HCT116 (cell line): ENCODE results near the gene MGST2. TPM values are rescaled to one million over a fixed set of nuclear protein-coding genes. Genes with fewer than 3 reads are reported as not detected.

Experiments used
- ATAC-seq: fragments of 200-7000 bp; cut with Tn5 transposase; 2 replicates; pipeline ENCODE4 v1.9.1; 2020; ENCODE audit warnings: mild to moderate bottlenecking, moderate library complexity
- BruUV-seq: library from RNA; stranded (reverse); fragments of 400-500 nt; replicated peaks from 2 replicates; lab custom pipeline; 2021; lab: Mats Ljungman, UMichigan
- CTCF ChIA-PET: fragments of 300-600 bp; sonication (Branson Sonifier 250); formaldehyde crosslinking; loops from one replicate; lab custom pipeline; 2021; ENCODE audit warnings: antibody characterized with exemption; lab: Charles Lee
- POLR2A ChIA-PET: fragments of 300-600, 350-600 bp; sonication (Branson Sonifier 250); formaldehyde crosslinking; loops from one replicate; lab custom pipeline; 2021; ENCODE audit warnings: antibody characterized with exemption; lab: Charles Lee
- RAD21 ChIA-PET, 2 experiments: fragments of 300-600 bp; sonication (Branson Sonifier 250); formaldehyde crosslinking; loops; one replicate each; lab custom pipeline; 2023; ENCODE audit warnings: low total read pairs in 2 of 2; ENCODE audit not compliant: uncharacterized antibody in 2 of 2, unreplicated experiment in 2 of 2, low non-redundant PET in 1 of 2; lab: Charles Lee
- DNase-seq: peaks from one replicate; pipeline ENCODE4 v3.0.0-alpha.2; 2010; ENCODE audit warnings: low read depth, low spot score
- H2AFZ ChIP-seq: fragments of 200-600 bp; shearing (Covaris generic), sonication (generic); 2 replicates; pipeline ENCODE4 v1.6.1; 2017; ENCODE audit warnings: low read depth, mixed run types, mixed read lengths, antibody characterized with exemption, low read length; ENCODE audit not compliant: poor library complexity, severe bottlenecking
- H3K27ac ChIP-seq: 2 replicates; pipeline ENCODE4 v1.5.1; 2012; ENCODE audit warnings: low read depth, low read length
- H3K27me3 ChIP-seq: fragments of 200-600 bp; sonication (generic); 2 replicates; pipeline ENCODE4 v1.6.1; 2016; ENCODE audit warnings: mixed run types, low read length, mixed read lengths; ENCODE audit not compliant: insufficient read depth
- H3K36me3 ChIP-seq, 2 experiments: fragments of 200-500 bp in 1 of 2; fragments of 200-600 bp in 1 of 2; sonication (Bioruptor generic) in 1 of 2; sonication (generic) in 1 of 2; 2 replicates each; pipeline versions ENCODE4 v1.5.1 to v1.6.1; 2014 to 2016; ENCODE audit warnings: low read length in 2 of 2, inconsistent platforms in 1 of 2, mixed read lengths in 1 of 2, mixed run types in 1 of 2; ENCODE audit not compliant: insufficient read depth in 2 of 2, control insufficient read depth in 1 of 2
- H3K4me1 ChIP-seq, 2 experiments: fragments of 200-600 bp in 1 of 2; sonication (generic) in 1 of 2; 2 replicates each; pipeline versions ENCODE4 v1.5.1 to v1.6.1; 2012 to 2017; ENCODE audit warnings: low read length in 2 of 2, inconsistent platforms in 1 of 2, mild to moderate bottlenecking in 1 of 2, mixed read lengths in 1 of 2, mixed run types in 1 of 2, moderate library complexity in 1 of 2; ENCODE audit not compliant: insufficient read depth in 2 of 2, control insufficient read depth in 1 of 2
- H3K4me2 ChIP-seq: fragments of 200-600 bp; sonication (generic); 2 replicates; pipeline ENCODE4 v1.6.1; 2017; ENCODE audit warnings: mixed run types, low read length, mixed read lengths
- H3K4me3 ChIP-seq, 2 experiments: fragments of 200-600 bp in 1 of 2; sonication (generic) in 1 of 2; replicated peaks in 1 of 2; 2 replicates each; pipeline ENCODE4 v1.5.1; 2011 to 2016; ENCODE audit warnings: low read length in 2 of 2, control low read depth in 1 of 2, low read depth in 1 of 2, mild to moderate bottlenecking in 1 of 2, mixed read lengths in 1 of 2, mixed run types in 1 of 2
- H3K79me2 ChIP-seq: fragments of 200-600 bp; sonication (generic); 2 replicates; pipeline ENCODE4 v1.6.1; 2017; ENCODE audit warnings: mild to moderate bottlenecking, mixed run types, low read length, moderate library complexity, mixed read lengths; ENCODE audit not compliant: insufficient read depth
- H3K9ac ChIP-seq: fragments of 200-600 bp; sonication (generic); 2 replicates; pipeline ENCODE4 v1.6.1; 2016; ENCODE audit warnings: low read length, mixed read lengths
- H3K9me2 ChIP-seq: fragments of 200-600 bp; sonication (generic), shearing (Covaris generic); 2 replicates; pipeline ENCODE4 v1.6.1; 2017; ENCODE audit warnings: mixed run types, mild to moderate bottlenecking, moderate library complexity; ENCODE audit not compliant: insufficient read depth
- H3K9me3 ChIP-seq, 2 experiments: fragments of 200-500 bp in 1 of 2; fragments of 200-600 bp in 1 of 2; sonication (Bioruptor generic) in 1 of 2; sonication (generic) in 1 of 2; 2 replicates each; pipeline ENCODE4 v1.6.1; 2014 to 2017; ENCODE audit warnings: low read length in 2 of 2, mixed read lengths in 2 of 2, inconsistent platforms in 1 of 2, low read depth in 1 of 2, mild to moderate bottlenecking in 1 of 2, mixed run types in 1 of 2, moderate library complexity in 1 of 2; ENCODE audit not compliant: control insufficient read depth in 1 of 2, insufficient read depth in 1 of 2
- H4K20me1 ChIP-seq: fragments of 200-600 bp; sonication (generic), shearing (Covaris generic); 2 replicates; pipeline ENCODE4 v1.6.1; 2017; ENCODE audit warnings: mixed run types, mild to moderate bottlenecking, moderate library complexity; ENCODE audit not compliant: insufficient read depth
- CBX3 ChIP-seq: IDR thresholded peaks from 2 replicates; pipeline ENCODE4 v1.6.1; 2012; ENCODE audit warnings: low read depth
- EGR1 ChIP-seq: IDR thresholded peaks from 2 replicates; pipeline ENCODE4 v1.6.1; 2012; ENCODE audit warnings: low read depth
- ELF1 ChIP-seq: IDR thresholded peaks from 2 replicates; pipeline ENCODE4 v1.6.1; 2012; ENCODE audit warnings: low read depth, borderline replicate concordance
- EZH2 ChIP-seq: fragments of 200-600 bp; sonication (generic); IDR thresholded peaks from 2 replicates; pipeline ENCODE4 v1.6.1; 2017; ENCODE audit warnings: antibody characterized with exemption, mixed run types
- EZH2phosphoT487 ChIP-seq: fragments of 200-600 bp; IDR thresholded peaks from 2 replicates; pipeline ENCODE4 v1.6.1; 2018; ENCODE audit warnings: antibody characterized with exemption, borderline replicate concordance
- FOSL1 ChIP-seq: IDR thresholded peaks from 2 replicates; pipeline ENCODE4 v1.6.1; 2012; ENCODE audit warnings: low read depth
- JUND ChIP-seq: IDR thresholded peaks from 2 replicates; pipeline ENCODE4 v1.6.1; 2012
- SIN3A ChIP-seq: IDR thresholded peaks from 2 replicates; pipeline ENCODE4 v1.6.1; 2012; ENCODE audit warnings: low read depth
- SP1 ChIP-seq: IDR thresholded peaks from 2 replicates; pipeline ENCODE4 v1.6.1; 2012; ENCODE audit warnings: low read depth
- SRF ChIP-seq: IDR thresholded peaks from 2 replicates; pipeline ENCODE4 v1.6.1; 2012; ENCODE audit warnings: low read depth
- YY1 ChIP-seq: IDR thresholded peaks from 2 replicates; pipeline ENCODE4 v1.6.1; 2011; ENCODE audit warnings: low read length, low read depth, moderate library complexity, mild to moderate bottlenecking; ENCODE audit not compliant: insufficient replicate concordance; ENCODE audit errors: extremely low read depth
- ZFX ChIP-seq: fragments of 450-650 bp; IDR thresholded peaks from 2 replicates; pipeline ENCODE4 v1.6.1; 2017
- intact Hi-C: fragments of 100-400 bp; cut with micrococcal nuclease; formaldehyde crosslinking; loops from 2 replicates; pipeline ENCODE4 v1.10.0; 2022
- total RNA-seq: library from RNA; stranded (reverse); gene quantifications from one replicate; pipeline ENCODE4 v1.2.1, GENCODE V29; 2021; ENCODE audit not compliant: unreplicated experiment
- TF ChIP-seq, protein P1 (sequence below), 3 experiments: fragments of 200-600 bp in 1 of 3; sonication (generic) in 1 of 3; IDR thresholded peaks in 2 of 3; conservative IDR thresholded peaks in 1 of 3; 2 replicates each; pipeline ENCODE4 v1.5.1; 2012 to 2017; ENCODE audit warnings: low read depth in 2 of 3, low read length in 2 of 3, antibody characterized with exemption in 1 of 3, borderline replicate concordance in 1 of 3, control low read depth in 1 of 3, mild to moderate bottlenecking in 1 of 3, mixed read lengths in 1 of 3, mixed run types in 1 of 3, moderate library complexity in 1 of 3; ENCODE audit not compliant: insufficient read depth in 1 of 3
- TF ChIP-seq, protein P2 (sequence below): IDR thresholded peaks from 2 replicates; pipeline ENCODE4 v1.6.1; 2012; ENCODE audit warnings: low read depth
- TF ChIP-seq, protein P3 (sequence below): IDR thresholded peaks from 2 replicates; pipeline ENCODE4 v1.6.1; 2011; ENCODE audit warnings: mild to moderate bottlenecking, low read length, moderate library complexity; ENCODE audit not compliant: insufficient replicate concordance; ENCODE audit errors: extremely low read depth

MGST2 gene
- total RNA-seq, 1 experiment from 2014 or later: 24.3 TPM

DNA sequence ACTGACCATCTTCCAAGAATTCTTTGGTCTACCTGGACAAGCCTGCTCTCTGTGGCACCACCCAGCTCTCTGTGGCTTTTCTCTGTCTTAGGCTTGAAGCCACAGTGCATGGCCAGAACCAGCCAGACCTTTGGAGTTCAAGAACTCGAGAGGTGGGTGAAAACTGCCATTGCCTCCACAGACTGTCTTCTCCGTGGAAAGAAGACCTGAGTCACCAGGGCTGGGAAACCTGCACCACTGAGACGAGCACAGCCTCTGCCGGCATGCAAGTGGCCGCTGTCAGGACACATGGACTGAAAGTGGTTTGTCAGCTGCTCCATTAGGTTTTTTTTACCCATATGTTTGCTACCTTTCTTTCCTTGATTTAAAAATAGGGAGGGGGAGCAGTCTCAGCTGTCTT is 74.5 kb downstream of the MGST2 start:
- TF ChIP-seq YY1 (no peak), EGR1 (no peak), FOSL1 (no peak), JUND (no peak), SP1 (no peak), EZH2 (no peak), CBX3 (no peak), SIN3A (no peak), EZH2phosphoT487 (no peak), SRF (no peak), ELF1 (no peak), ZFX (no peak)
- TF ChIP-seq, protein P1, sequence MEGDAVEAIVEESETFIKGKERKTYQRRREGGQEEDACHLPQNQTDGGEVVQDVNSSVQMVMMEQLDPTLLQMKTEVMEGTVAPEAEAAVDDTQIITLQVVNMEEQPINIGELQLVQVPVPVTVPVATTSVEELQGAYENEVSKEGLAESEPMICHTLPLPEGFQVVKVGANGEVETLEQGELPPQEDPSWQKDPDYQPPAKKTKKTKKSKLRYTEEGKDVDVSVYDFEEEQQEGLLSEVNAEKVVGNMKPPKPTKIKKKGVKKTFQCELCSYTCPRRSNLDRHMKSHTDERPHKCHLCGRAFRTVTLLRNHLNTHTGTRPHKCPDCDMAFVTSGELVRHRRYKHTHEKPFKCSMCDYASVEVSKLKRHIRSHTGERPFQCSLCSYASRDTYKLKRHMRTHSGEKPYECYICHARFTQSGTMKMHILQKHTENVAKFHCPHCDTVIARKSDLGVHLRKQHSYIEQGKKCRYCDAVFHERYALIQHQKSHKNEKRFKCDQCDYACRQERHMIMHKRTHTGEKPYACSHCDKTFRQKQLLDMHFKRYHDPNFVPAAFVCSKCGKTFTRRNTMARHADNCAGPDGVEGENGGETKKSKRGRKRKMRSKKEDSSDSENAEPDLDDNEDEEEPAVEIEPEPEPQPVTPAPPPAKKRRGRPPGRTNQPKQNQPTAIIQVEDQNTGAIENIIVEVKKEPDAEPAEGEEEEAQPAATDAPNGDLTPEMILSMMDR (IDR thresholded peaks at IDR 0.05 in 2 of 3, conservative IDR thresholded peaks at IDR 0.05 in 1 of 3; ENCODE audit: borderline replicate concordance in 1 of 3, insufficient read depth in 1 of 3, low read depth in 2 of 3, low read length in 2 of 3): no peak
- TF ChIP-seq, protein P2, sequence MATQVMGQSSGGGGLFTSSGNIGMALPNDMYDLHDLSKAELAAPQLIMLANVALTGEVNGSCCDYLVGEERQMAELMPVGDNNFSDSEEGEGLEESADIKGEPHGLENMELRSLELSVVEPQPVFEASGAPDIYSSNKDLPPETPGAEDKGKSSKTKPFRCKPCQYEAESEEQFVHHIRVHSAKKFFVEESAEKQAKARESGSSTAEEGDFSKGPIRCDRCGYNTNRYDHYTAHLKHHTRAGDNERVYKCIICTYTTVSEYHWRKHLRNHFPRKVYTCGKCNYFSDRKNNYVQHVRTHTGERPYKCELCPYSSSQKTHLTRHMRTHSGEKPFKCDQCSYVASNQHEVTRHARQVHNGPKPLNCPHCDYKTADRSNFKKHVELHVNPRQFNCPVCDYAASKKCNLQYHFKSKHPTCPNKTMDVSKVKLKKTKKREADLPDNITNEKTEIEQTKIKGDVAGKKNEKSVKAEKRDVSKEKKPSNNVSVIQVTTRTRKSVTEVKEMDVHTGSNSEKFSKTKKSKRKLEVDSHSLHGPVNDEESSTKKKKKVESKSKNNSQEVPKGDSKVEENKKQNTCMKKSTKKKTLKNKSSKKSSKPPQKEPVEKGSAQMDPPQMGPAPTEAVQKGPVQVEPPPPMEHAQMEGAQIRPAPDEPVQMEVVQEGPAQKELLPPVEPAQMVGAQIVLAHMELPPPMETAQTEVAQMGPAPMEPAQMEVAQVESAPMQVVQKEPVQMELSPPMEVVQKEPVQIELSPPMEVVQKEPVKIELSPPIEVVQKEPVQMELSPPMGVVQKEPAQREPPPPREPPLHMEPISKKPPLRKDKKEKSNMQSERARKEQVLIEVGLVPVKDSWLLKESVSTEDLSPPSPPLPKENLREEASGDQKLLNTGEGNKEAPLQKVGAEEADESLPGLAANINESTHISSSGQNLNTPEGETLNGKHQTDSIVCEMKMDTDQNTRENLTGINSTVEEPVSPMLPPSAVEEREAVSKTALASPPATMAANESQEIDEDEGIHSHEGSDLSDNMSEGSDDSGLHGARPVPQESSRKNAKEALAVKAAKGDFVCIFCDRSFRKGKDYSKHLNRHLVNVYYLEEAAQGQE: no peak
- TF ChIP-seq, protein P3, sequence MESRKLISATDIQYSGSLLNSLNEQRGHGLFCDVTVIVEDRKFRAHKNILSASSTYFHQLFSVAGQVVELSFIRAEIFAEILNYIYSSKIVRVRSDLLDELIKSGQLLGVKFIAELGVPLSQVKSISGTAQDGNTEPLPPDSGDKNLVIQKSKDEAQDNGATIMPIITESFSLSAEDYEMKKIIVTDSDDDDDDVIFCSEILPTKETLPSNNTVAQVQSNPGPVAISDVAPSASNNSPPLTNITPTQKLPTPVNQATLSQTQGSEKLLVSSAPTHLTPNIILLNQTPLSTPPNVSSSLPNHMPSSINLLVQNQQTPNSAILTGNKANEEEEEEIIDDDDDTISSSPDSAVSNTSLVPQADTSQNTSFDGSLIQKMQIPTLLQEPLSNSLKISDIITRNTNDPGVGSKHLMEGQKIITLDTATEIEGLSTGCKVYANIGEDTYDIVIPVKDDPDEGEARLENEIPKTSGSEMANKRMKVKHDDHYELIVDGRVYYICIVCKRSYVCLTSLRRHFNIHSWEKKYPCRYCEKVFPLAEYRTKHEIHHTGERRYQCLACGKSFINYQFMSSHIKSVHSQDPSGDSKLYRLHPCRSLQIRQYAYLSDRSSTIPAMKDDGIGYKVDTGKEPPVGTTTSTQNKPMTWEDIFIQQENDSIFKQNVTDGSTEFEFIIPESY: no peak
- no peak overlapping the region for H3K27ac ChIP-seq

More for the DNA sequence above, 74.5 kb downstream of the MGST2 start:
- H3K79me2 ChIP-seq: no peaks in the 10 kb centered on the region
- 0 out of 4 replicates have a peak, but pooled peaks cover 0 to 3% of the 10 kb centered on the region in 2 experiments for H3K4me1 ChIP-seq
- H3K27me3 ChIP-seq: no peaks in the 10 kb centered on the region
- ATAC-seq (no peak), DNase-seq (no peak)
- no peaks in the 10 kb centered on the region for H4K20me1 ChIP-seq
- intact Hi-C loops: no loop called here
- ChIA-PET CTCF (interaction anchor here (1.0 to 1.2 kb wide), 3 partner anchors 74 to 120 kb away, joined by 3 to 4 read pairs (median 3); partner anchors contain the start of gene MGST2), RAD21 (no interaction called here), POLR2A (no interaction called here)
- no TSS peak for BruUV-seq
- H3K9me3 ChIP-seq: no peaks in the 10 kb centered on the region
- H3K9me2 ChIP-seq: no peaks in the 10 kb centered on the region
- no peak overlapping the region for H3K4me3 ChIP-seq
- no peak overlapping the region for H3K9ac ChIP-seq
- no peak overlapping the region for H3K4me2 ChIP-seq
- H2AFZ ChIP-seq: no peak overlapping the region
- H3K36me3 ChIP-seq: no peaks in the 10 kb centered on the region
